Adipocyte (in vitro differentiated cells): ENCODE results near the gene NOSIP.
A peak's percentile ranks its signal among the peaks of the same experiment; 100 is the strongest.

Experiments used
- DNase-seq: peaks from one replicate; pipeline ENCODE4 v3.0.0-alpha.2; 2015; ENCODE audit warnings: low read depth
- H3K27me3 ChIP-seq: replicated peaks from 2 replicates; pipeline ENCODE4 v1.7.0; 2013; ENCODE audit warnings: mild to moderate bottlenecking, low read length, moderate library complexity; ENCODE audit not compliant: control insufficient read depth, insufficient read depth
- H3K36me3 ChIP-seq: 2 replicates; pipeline ENCODE4 v1.7.0; 2013; ENCODE audit warnings: low read length, mild to moderate bottlenecking, moderate library complexity; ENCODE audit not compliant: control insufficient read depth, insufficient read depth, severe bottlenecking
- H3K4me1 ChIP-seq: 2 replicates; pipeline ENCODE4 v1.7.0; 2013; ENCODE audit warnings: mild to moderate bottlenecking, low read length, moderate library complexity; ENCODE audit not compliant: control insufficient read depth, insufficient read depth
- H3K4me3 ChIP-seq: 2 replicates; pipeline ENCODE4 v1.7.0; 2013; ENCODE audit warnings: mild to moderate bottlenecking, low read length, moderate library complexity
- H3K9ac ChIP-seq: 2 replicates; pipeline ENCODE4 v1.7.0; 2013; ENCODE audit warnings: mild to moderate bottlenecking, low read length, moderate library complexity
- H3K9me3 ChIP-seq: 2 replicates; pipeline ENCODE4 v1.7.0; 2013; ENCODE audit warnings: mild to moderate bottlenecking, low read length, moderate library complexity; ENCODE audit not compliant: control insufficient read depth

Gene NOSIP

GRCh38 chr19:49554701-49555181 lies 25.6 kb downstream of the NOSIP start:
- Histone ChIP-seq H3K9ac (no peak overlapping the region), H3K4me3 (no peak overlapping the region), H3K9me3 (no peaks in the 10 kb centered on the region), H3K4me1 (peaks cover 6% of the 10 kb centered on the region), H3K27me3 (no peaks in the 10 kb centered on the region), H3K36me3 (peaks cover 54% of the 10 kb centered on the region)
- DNase-seq, result no peak

DNA sequence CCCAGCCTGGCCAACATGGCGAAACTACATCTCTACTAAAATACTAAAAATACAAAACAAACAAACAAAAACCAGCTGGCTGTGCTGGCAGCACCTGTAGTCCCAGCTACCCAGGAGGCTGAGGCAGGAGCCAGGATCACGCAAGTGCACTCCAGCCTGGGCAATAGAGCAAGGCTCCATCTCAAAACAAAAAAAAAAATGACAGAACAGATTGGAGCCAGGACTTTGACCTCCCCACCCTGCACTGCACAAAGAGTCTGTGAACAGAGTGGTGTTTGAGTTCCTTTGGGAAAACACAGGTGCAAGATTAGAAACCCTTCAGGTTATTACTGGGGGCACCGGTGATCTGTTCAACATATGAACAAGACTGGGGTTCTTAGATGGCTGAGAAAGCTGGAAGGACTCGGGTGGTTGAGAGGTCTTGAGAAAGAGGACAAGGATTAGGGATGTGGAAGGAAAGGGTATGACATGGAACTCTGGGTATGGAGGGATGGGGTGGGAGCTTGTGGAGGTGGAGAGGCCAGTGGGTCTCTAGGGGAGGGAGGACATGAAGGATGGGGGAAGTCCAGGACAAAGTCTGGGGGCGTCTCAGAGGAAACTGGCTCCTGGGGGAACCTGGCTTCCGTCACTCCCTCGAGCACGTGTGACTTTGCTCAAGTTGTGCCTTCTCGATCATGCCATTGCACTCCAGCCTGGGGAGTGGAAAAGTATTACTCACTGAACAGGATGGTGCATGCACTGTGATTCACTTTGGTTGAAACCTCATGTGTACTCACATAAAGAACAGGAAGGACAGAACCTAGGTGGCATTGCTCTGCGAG lies 26.7 kb downstream of the NOSIP start:
- Histone ChIP-seq H3K27me3 (no peaks in the 10 kb centered on the region), H3K9me3 (no peaks in the 10 kb centered on the region), H3K36me3 (peaks cover 43% of the 10 kb centered on the region), H3K4me3 (no peak overlapping the region), H3K9ac (no peak overlapping the region), H3K4me1 (peaks cover 6% of the 10 kb centered on the region)
- DNase-seq, result peak; percentile 38

- no peak for DNase-seq
- Histone ChIP-seq H3K9ac (no peak overlapping the region), H3K9me3 (no peaks in the 10 kb centered on the region), H3K36me3 (peaks cover 35% of the 10 kb centered on the region), H3K27me3 (no peaks in the 10 kb centered on the region), H3K4me3 (no peak overlapping the region), H3K4me1 (peaks cover 6% of the 10 kb centered on the region)
These were observed 27.6 kb downstream of the NOSIP start for GRCh38 chr19:49552749-49553148.

- H3K4me3 ChIP-seq, result no peak overlapping the region
- no peak for DNase-seq
- no peaks in the 10 kb centered on the region for H3K27me3 ChIP-seq
- H3K36me3 ChIP-seq, result peaks cover 25% of the 10 kb centered on the region
- H3K9me3 ChIP-seq, result no peaks in the 10 kb centered on the region
- H3K4me1 ChIP-seq, result peaks cover 13% of the 10 kb centered on the region
- no peak overlapping the region for H3K9ac ChIP-seq
These were observed 28.8 kb downstream of the NOSIP start for GRCh38 chr19:49551531-49551930.

GRCh38 chr19:49549045-49549444 lies 31.3 kb downstream of the NOSIP start:
- Histone ChIP-seq H3K4me3 (no peak overlapping the region), H3K36me3 (peaks cover 8% of the 10 kb centered on the region)

DNA sequence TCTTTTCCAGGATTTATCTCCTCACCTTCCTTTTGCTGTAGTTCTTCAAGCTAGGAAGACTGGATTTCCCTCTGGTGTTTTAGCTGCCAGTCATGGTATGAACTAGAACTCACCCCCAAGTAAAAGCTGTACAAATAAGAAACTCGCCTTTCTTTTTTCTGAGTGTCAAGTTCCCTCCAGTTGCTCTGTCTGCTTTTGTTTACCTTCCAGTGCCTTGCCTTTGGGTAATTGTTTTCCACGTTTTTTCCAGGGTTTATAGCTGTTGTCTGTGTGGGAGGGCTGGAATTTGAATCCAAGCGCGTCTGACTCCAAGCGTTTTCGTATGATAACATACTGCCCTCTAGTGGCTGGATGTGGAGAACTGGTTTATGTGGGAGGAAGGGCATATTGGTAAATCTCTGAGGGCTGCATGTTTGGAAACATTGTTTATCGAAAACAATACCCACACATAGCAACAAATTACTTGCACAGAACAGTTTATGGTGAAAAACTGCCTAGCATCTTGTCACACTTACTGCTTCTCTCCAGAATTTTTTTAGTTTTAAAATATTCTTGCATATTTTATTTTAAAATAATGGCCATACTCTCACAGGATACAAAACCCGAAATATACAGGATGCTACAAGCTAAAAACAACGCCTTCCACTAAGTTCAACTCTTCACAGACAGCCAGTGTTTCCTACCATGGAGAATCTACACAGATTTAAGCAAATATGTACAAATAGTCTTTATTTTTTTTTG lies 33.4 kb downstream of the NOSIP start:
- Histone ChIP-seq H3K36me3 (peaks cover 15% of the 10 kb centered on the region), H3K4me3 (no peak overlapping the region), H3K9me3 (no peaks in the 10 kb centered on the region), H3K9ac (peak overlapping the region; percentile 66), H3K27me3 (no peaks in the 10 kb centered on the region), H3K4me1 (peaks cover 10% of the 10 kb centered on the region)
- DNase-seq, result peak; percentile 99

More at GRCh38 chr19:49549045-49549444, 31.3 kb downstream of the NOSIP start:
- Histone ChIP-seq H3K9ac (no peak overlapping the region), H3K27me3 (no peaks in the 10 kb centered on the region), H3K4me1 (peaks cover 16% of the 10 kb centered on the region), H3K9me3 (no peaks in the 10 kb centered on the region)
- no peak for DNase-seq

DNA sequence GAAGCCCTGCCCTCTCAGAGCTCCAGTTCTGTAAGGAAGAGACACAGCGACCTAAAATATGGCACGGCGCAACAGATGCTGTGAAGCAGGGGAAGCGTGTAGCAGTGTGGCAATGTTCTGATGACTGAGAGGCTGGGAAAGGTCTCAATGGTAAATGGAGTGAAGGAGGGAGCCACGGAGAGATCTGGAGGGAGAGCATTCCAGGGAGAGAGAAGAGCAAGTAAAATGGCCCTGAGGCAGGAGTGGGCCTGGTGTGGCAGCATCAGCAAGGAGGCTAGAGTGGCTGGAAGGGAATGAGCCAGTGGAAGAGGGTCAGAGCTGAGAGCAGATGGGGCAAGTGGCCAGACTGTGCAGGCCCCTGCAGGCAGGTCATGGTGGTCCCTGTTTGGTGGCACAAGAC lies 36.2 kb downstream of the NOSIP start:
- H3K9me3 ChIP-seq, result no peaks in the 10 kb centered on the region
- no peak for DNase-seq
- H3K27me3 ChIP-seq, result no peaks in the 10 kb centered on the region
- peaks cover 10% of the 10 kb centered on the region for H3K4me1 ChIP-seq
- no peak overlapping the region for H3K4me3 ChIP-seq
- peaks cover 26% of the 10 kb centered on the region for H3K36me3 ChIP-seq
- H3K9ac ChIP-seq, result no peak overlapping the region

GRCh38 chr19:49543032-49543431 lies 37.3 kb downstream of the NOSIP start:
- no peak overlapping the region for H3K9ac ChIP-seq
- H3K4me3 ChIP-seq, result no peak overlapping the region
- peaks cover 10% of the 10 kb centered on the region for H3K4me1 ChIP-seq
- peaks cover 35% of the 10 kb centered on the region for H3K36me3 ChIP-seq
- no peaks in the 10 kb centered on the region for H3K27me3 ChIP-seq
- H3K9me3 ChIP-seq, result no peaks in the 10 kb centered on the region
- DNase-seq, result no peak

- Histone ChIP-seq H3K4me1 (peaks cover 10% of the 10 kb centered on the region), H3K4me3 (no peak overlapping the region), H3K27me3 (no peaks in the 10 kb centered on the region), H3K36me3 (peaks cover 38% of the 10 kb centered on the region), H3K9ac (no peak overlapping the region), H3K9me3 (no peaks in the 10 kb centered on the region)
- DNase-seq, result no peak
These were observed 37.9 kb downstream of the NOSIP start for GRCh38 chr19:49542446-49542845.

DNA sequence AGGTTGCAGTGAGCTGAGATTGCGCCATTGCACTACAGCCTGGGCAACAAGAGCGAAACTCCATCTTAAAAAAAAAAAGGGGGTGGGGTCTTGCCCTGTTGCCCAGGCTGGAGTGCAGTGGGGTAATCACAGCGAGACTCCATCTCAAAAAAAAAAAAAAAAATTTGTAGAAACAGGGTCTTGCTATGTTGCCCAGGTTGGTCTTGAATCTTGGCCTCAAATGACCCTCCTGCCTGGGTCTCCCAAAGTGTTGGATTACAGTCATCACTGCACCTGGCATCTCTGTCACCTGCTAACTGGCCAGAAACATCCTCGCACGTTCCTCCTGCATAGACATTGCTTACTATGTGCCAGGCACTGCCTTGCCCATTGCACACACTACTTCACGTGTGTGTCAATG lies 38.4 kb downstream of the NOSIP start:
- H3K9me3 ChIP-seq, result no peaks in the 10 kb centered on the region
- peaks cover 7% of the 10 kb centered on the region for H3K4me1 ChIP-seq
- DNase-seq, result no peak
- no peak overlapping the region for H3K9ac ChIP-seq
- H3K27me3 ChIP-seq, result no peaks in the 10 kb centered on the region
- peaks cover 44% of the 10 kb centered on the region for H3K36me3 ChIP-seq
- no peak overlapping the region for H3K4me3 ChIP-seq

DNA sequence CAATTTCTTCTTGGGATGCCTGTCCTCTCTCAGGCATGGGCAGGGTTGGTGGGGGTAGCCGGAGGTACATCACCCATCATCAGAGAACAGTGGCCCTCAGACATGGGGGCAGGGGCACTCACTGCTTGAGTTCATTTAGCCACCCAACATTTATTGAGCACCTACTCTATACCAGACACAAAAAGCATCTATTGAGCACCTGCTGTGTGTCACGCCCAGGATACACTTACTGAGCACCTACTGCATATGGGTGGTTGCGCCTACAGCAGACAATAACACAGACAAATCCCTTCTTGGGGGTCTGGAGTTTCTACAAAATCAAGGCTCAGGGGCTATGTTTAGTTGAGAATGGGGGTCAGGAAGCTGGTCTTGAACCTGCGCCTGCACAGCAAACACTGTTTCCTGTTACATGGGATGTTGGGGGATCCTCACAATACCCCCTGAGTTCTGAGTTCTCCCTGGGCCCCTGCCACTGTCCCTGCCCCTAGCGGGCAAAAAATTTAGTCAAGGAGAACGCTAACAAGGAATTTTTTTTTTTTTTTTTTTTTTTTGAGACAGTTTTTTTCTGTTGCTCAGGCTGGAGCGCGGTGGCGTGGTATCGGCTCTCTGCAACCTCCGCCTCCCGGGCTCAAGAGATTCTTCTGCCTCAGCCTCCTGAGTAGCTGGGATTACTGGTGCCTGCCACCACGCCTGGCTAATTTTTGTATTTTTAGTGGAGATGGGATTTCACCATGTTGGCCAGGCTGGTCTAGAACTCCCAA lies 41.0 kb downstream of the NOSIP start:
- Histone ChIP-seq H3K4me3 (no peak overlapping the region), H3K36me3 (peaks cover 57% of the 10 kb centered on the region), H3K4me1 (no peaks in the 10 kb centered on the region), H3K27me3 (no peaks in the 10 kb centered on the region), H3K9ac (no peak overlapping the region), H3K9me3 (no peaks in the 10 kb centered on the region)
- DNase-seq, result no peak
